ENCODE data around the gene VSIG10. TPM values are rescaled to one million over a fixed set of nuclear protein-coding genes. Genes with fewer than 3 reads are reported as not detected.

VSIG10 gene
- total RNA-seq, 2 experiments from 2014 or later, result 9.2 to 9.8 TPM

- Histone ChIP-seq H3K79me2 (ENCODE audit: insufficient read depth, low read depth, low read length) (no peaks in the 10 kb centered on the region), H3K9me3 (ENCODE audit: low read length) (no peaks in the 10 kb centered on the region), H3K4me3 (ENCODE audit: low read depth, low read length, poor library complexity, severe bottlenecking) (no peak overlapping the region), H3K4me2 (ENCODE audit: low read length) (0 out of 2 replicates have a peak overlapping the region, but pooled peaks have one; percentile 34), H3K4me1 (ENCODE audit: insufficient read depth, low read length, poor library complexity, severe bottlenecking) (peaks cover 13% of the 10 kb centered on the region), H4K20me1 (ENCODE audit: insufficient read depth, low read length) (no peaks in the 10 kb centered on the region), H3K36me3 (ENCODE audit: insufficient read depth, low read length) (no peaks in the 10 kb centered on the region), H2AFZ (ENCODE audit: low read length) (peak overlapping the region; percentile 88), H3K27ac (ENCODE audit: low read depth, low read length, poor library complexity, severe bottlenecking) (no peak overlapping the region), H3K9me2 (ENCODE audit: insufficient read depth, low read length) (no peaks in the 10 kb centered on the region)
- ChIA-PET POLR2A (no interaction called here), CTCF (ENCODE audit: unreplicated experiment) (no interaction called here)
- intact Hi-C loops (cut with micrococcal nuclease; ENCODE audit: unreplicated experiment), result no loop called here
- DNase-seq (ENCODE audit: low spot score), result no peak
- TF ChIP-seq EZH2phosphoT487 (IDR thresholded peaks at IDR 0.05; ENCODE audit: borderline replicate concordance, low read depth, low read length), result no peak
- BruUV-seq (replicated peaks), result no TSS peak
These were observed 30.0 kb downstream of the VSIG10 start for GRCh38 chr12:118073768-118074167.

GRCh38 chr12:118070650-118071049 is 33.2 kb downstream of the VSIG10 start:
- H3K9me2 ChIP-seq (ENCODE audit: insufficient read depth, low read length), result no peaks in the 10 kb centered on the region
- TF ChIP-seq EZH2phosphoT487 (IDR thresholded peaks at IDR 0.05; ENCODE audit: borderline replicate concordance, low read depth, low read length) (no peak), CTCF (conservative IDR thresholded peaks at IDR 0.05; ENCODE audit: low read length) (no peak)
- intact Hi-C loops (cut with micrococcal nuclease; ENCODE audit: unreplicated experiment), result no loop called here
- no peak overlapping the region for H3K4me3 ChIP-seq (ENCODE audit: low read depth, low read length, poor library complexity, severe bottlenecking)
- POLR2A ChIA-PET, result no interaction called here
- no peaks in the 10 kb centered on the region for H4K20me1 ChIP-seq (ENCODE audit: insufficient read depth, low read length)
- H3K27ac ChIP-seq (ENCODE audit: low read depth, low read length, poor library complexity, severe bottlenecking), result no peak overlapping the region
- no peaks in the 10 kb centered on the region for H3K79me2 ChIP-seq (ENCODE audit: insufficient read depth, low read depth, low read length)
- no peak for DNase-seq (ENCODE audit: low spot score)
- no peaks in the 10 kb centered on the region for H3K36me3 ChIP-seq (ENCODE audit: insufficient read depth, low read length)
- no TSS peak for BruUV-seq (replicated peaks)
- CTCF ChIA-PET (ENCODE audit: unreplicated experiment), result no interaction called here
- no peak overlapping the region for H3K4me2 ChIP-seq (ENCODE audit: low read length)
- H3K9me3 ChIP-seq (ENCODE audit: low read length), result no peaks in the 10 kb centered on the region
- no peak overlapping the region for H2AFZ ChIP-seq (ENCODE audit: low read length)
- peaks cover 16% of the 10 kb centered on the region for H3K4me1 ChIP-seq (ENCODE audit: insufficient read depth, low read length, poor library complexity, severe bottlenecking)

GRCh38 chr12:118068445-118068844 is 35.4 kb downstream of the VSIG10 start:
- Histone ChIP-seq H3K36me3 (ENCODE audit: insufficient read depth, low read length) (no peaks in the 10 kb centered on the region), H3K4me2 (ENCODE audit: low read length) (no peak overlapping the region), H3K27ac (ENCODE audit: low read depth, low read length, poor library complexity, severe bottlenecking) (no peak overlapping the region), H3K9me2 (ENCODE audit: insufficient read depth, low read length) (no peaks in the 10 kb centered on the region), H3K4me1 (ENCODE audit: insufficient read depth, low read length, poor library complexity, severe bottlenecking) (peaks cover 26% of the 10 kb centered on the region), H2AFZ (ENCODE audit: low read length) (no peak overlapping the region), H3K9me3 (ENCODE audit: low read length) (no peaks in the 10 kb centered on the region), H3K4me3 (ENCODE audit: low read depth, low read length, poor library complexity, severe bottlenecking) (no peak overlapping the region), H3K79me2 (ENCODE audit: insufficient read depth, low read depth, low read length) (no peaks in the 10 kb centered on the region), H4K20me1 (ENCODE audit: insufficient read depth, low read length) (no peaks in the 10 kb centered on the region)
- POLR2A ChIA-PET, result interaction anchor here (0.6 to 0.7 kb wide), 2 partner anchors 133 to 194 kb away, joined by 3 read pairs; no protein-coding TSS in a partner anchor
- CTCF ChIA-PET (ENCODE audit: unreplicated experiment), result no interaction called here
- no TSS peak for BruUV-seq (replicated peaks)
- intact Hi-C loops (cut with micrococcal nuclease; ENCODE audit: unreplicated experiment), result no loop called here
- no peak for DNase-seq (ENCODE audit: low spot score)
- no peak for TF ChIP-seq CTCF (conservative IDR thresholded peaks at IDR 0.05; ENCODE audit: low read length)
- TF ChIP-seq EZH2phosphoT487 (IDR thresholded peaks at IDR 0.05; ENCODE audit: borderline replicate concordance, low read depth, low read length), result no peak
